H1 (cell line): ENCODE measurements around the gene KCTD12. TPM values are rescaled to one million over a fixed set of nuclear protein-coding genes. Genes with fewer than 3 reads are reported as not detected.

ENCODE experiments used
- CTCF ChIA-PET: fragments of 300-600 bp; sonication (Branson Sonifier 250); formaldehyde crosslinking; loops from one replicate; lab custom pipeline; 2021; ENCODE audit not compliant: partially characterized antibody; lab: Charles Lee
- POLR2A ChIA-PET: fragments of 300-600 bp; sonication (Branson Sonifier 250); formaldehyde crosslinking; loops from one replicate; lab custom pipeline; 2021; ENCODE audit warnings: inconsistent platforms; ENCODE audit not compliant: partially characterized antibody; lab: Charles Lee
- DNase-seq, 2 experiments: peaks; one replicate each; pipeline versions ENCODE4 v3.0.0 to v3.0.0-alpha.2; 2010 to 2022; ENCODE audit warnings: low spot score in 2 of 2, low read depth in 1 of 2, mixed read lengths in 1 of 2
- FAIRE-seq: peaks from 2 replicates; lab custom pipeline; 2011; peaks lifted over from hg19 to GRCh38; lab: Jason Lieb, UNC
- H2AFZ ChIP-seq: 2 replicates; pipeline ENCODE4 v1.8.1; 2012; ENCODE audit warnings: low read length, inconsistent platforms
- H2AK5ac ChIP-seq: 2 replicates; pipeline ENCODE4 v1.6.1; 2013; ENCODE audit warnings: low read depth, low read length
- H2BK120ac ChIP-seq: replicated peaks from 2 replicates; pipeline ENCODE3; 2013; ENCODE audit warnings: low read depth, low read length, inconsistent platforms
- H2BK12ac ChIP-seq: 2 replicates; pipeline ENCODE4 v1.6.1; 2013; ENCODE audit warnings: low read depth, low read length
- H2BK15ac ChIP-seq: 2 replicates; pipeline ENCODE4 v1.6.1; 2013; ENCODE audit warnings: low read length
- H2BK20ac ChIP-seq: 2 replicates; pipeline ENCODE4 v1.6.1; 2013; ENCODE audit warnings: low read length
- H2BK5ac ChIP-seq: 2 replicates; pipeline ENCODE4 v1.6.1; 2013; ENCODE audit warnings: low read depth, low read length
- H3K14ac ChIP-seq: 2 replicates; pipeline ENCODE4 v1.6.1; 2013; ENCODE audit warnings: inconsistent platforms; ENCODE audit not compliant: insufficient read length
- H3K18ac ChIP-seq: 2 replicates; pipeline ENCODE4 v1.6.1; 2013; ENCODE audit warnings: low read length; ENCODE audit errors: extremely low read depth
- H3K23ac ChIP-seq: 2 replicates; pipeline ENCODE4 v1.6.1; 2013; ENCODE audit warnings: inconsistent platforms; ENCODE audit not compliant: insufficient read length
- H3K23me2 ChIP-seq: 2 replicates; pipeline ENCODE4 v1.6.1; 2013; ENCODE audit warnings: low read depth, low read length
- H3K27ac ChIP-seq: 2 replicates; pipeline ENCODE4 v1.6.1; 2011; ENCODE audit warnings: low read depth, low read length, inconsistent platforms
- H3K27me3 ChIP-seq, 4 experiments: replicated peaks in 1 of 4; 1 replicate in 1 of 4; 2 replicates in 3 of 4; pipeline versions ENCODE4 v1.6.1 to v1.8.1; 2011 to 2013; ENCODE audit warnings: low read length in 3 of 4, mild to moderate bottlenecking in 3 of 4, inconsistent platforms in 2 of 4, mixed read lengths in 2 of 4, moderate library complexity in 1 of 4; ENCODE audit not compliant: control insufficient read depth in 3 of 4, insufficient read depth in 3 of 4; ENCODE audit errors: extremely low read depth in 1 of 4
- H3K36me3 ChIP-seq, 4 experiments: 2 replicates each; pipeline versions ENCODE4 v1.6.1 to v1.8.1; 2011 to 2013; ENCODE audit warnings: mild to moderate bottlenecking in 4 of 4, low read length in 3 of 4, moderate library complexity in 2 of 4, control low read depth in 1 of 4, inconsistent platforms in 1 of 4; ENCODE audit not compliant: insufficient read depth in 4 of 4, control insufficient read depth in 2 of 4
- H3K4ac ChIP-seq: replicated peaks from 2 replicates; pipeline ENCODE3; 2013; ENCODE audit warnings: low read length, low read depth, mixed read lengths, inconsistent platforms; ENCODE audit not compliant: insufficient read length
- H3K4me1 ChIP-seq, 4 experiments: replicated peaks in 1 of 4; 1 replicate in 1 of 4; 2 replicates in 3 of 4; pipeline versions ENCODE4 v1.6.1 to v1.8.1; 2011 to 2013; ENCODE audit warnings: low read length in 3 of 4, inconsistent platforms in 2 of 4, mixed read lengths in 1 of 4; ENCODE audit not compliant: insufficient read depth in 4 of 4, control insufficient read depth in 3 of 4
- H3K4me2 ChIP-seq, 2 experiments: 2 replicates each; pipeline versions ENCODE4 v1.6.1 to v1.8.1; 2011 to 2013; ENCODE audit warnings: low read depth in 2 of 2, low read length in 2 of 2, control low read depth in 1 of 2, inconsistent platforms in 1 of 2, mild to moderate bottlenecking in 1 of 2; ENCODE audit not compliant: insufficient read depth in 1 of 2
- H3K4me3 ChIP-seq, 4 experiments: fragments of 200-600, 300-600 bp in 1 of 4; sonication (generic), shearing (Covaris generic), sonication (Bioruptor Twin) in 1 of 4; 2 replicates each; pipeline versions ENCODE4 v1.5.1 to v1.8.1; 2011 to 2016; ENCODE audit warnings: low read length in 4 of 4, low read depth in 3 of 4, control low read depth in 2 of 4, inconsistent platforms in 2 of 4, mild to moderate bottlenecking in 2 of 4, mixed read lengths in 1 of 4, moderate library complexity in 1 of 4; ENCODE audit not compliant: insufficient read depth in 2 of 4; ENCODE audit errors: extremely low read depth in 1 of 4
- H3K56ac ChIP-seq: replicated peaks from 2 replicates; pipeline ENCODE3; 2013; ENCODE audit warnings: low read depth, mild to moderate bottlenecking, mixed read lengths, low read length, inconsistent platforms; ENCODE audit not compliant: insufficient read length
- H3K79me1 ChIP-seq: 2 replicates; pipeline ENCODE4 v1.6.1; 2013; ENCODE audit warnings: low read depth, low read length, control low read depth
- H3K79me2 ChIP-seq, 2 experiments: 2 replicates each; pipeline versions ENCODE4 v1.6.1 to v1.8.1; 2012 to 2013; ENCODE audit warnings: low read length in 2 of 2, mild to moderate bottlenecking in 2 of 2, inconsistent platforms in 1 of 2; ENCODE audit not compliant: insufficient read depth in 2 of 2, control insufficient read depth in 1 of 2
- H3K9ac ChIP-seq, 4 experiments: replicated peaks in 1 of 4; 1 replicate in 1 of 4; 2 replicates in 3 of 4; pipeline versions ENCODE4 v1.6.1 to v1.8.1; 2011 to 2013; ENCODE audit warnings: low read depth in 3 of 4, low read length in 3 of 4, control low read depth in 2 of 4, mild to moderate bottlenecking in 2 of 4, moderate library complexity in 2 of 4, inconsistent platforms in 1 of 4; ENCODE audit errors: extremely low read depth in 1 of 4
- H3K9me3 ChIP-seq, 2 experiments: 2 replicates each; pipeline versions ENCODE4 v1.6.1 to v1.8.1; 2012 to 2013; ENCODE audit warnings: mild to moderate bottlenecking in 2 of 2, moderate library complexity in 2 of 2, control low read depth in 1 of 2, inconsistent platforms in 1 of 2, low read depth in 1 of 2, low read length in 1 of 2, mixed read lengths in 1 of 2; ENCODE audit not compliant: insufficient read depth in 2 of 2
- H4K20me1 ChIP-seq, 2 experiments: replicated peaks in 1 of 2; 2 replicates each; pipeline versions ENCODE3 to v1.8.1; 2011 to 2013; ENCODE audit warnings: inconsistent platforms in 2 of 2, low read length in 2 of 2, mild to moderate bottlenecking in 1 of 2; ENCODE audit not compliant: insufficient read depth in 2 of 2, control insufficient read depth in 1 of 2
- H4K5ac ChIP-seq: 2 replicates; pipeline ENCODE4 v1.6.1; 2013; ENCODE audit warnings: low read length, low read depth, mixed read lengths, inconsistent platforms; ENCODE audit not compliant: insufficient read length
- H4K8ac ChIP-seq: 2 replicates; pipeline ENCODE4 v1.8.0; 2013; ENCODE audit warnings: mild to moderate bottlenecking, moderate library complexity, low read length, inconsistent platforms; ENCODE audit not compliant: insufficient read depth; ENCODE audit errors: extremely low read depth
- H4K91ac ChIP-seq: replicated peaks from 2 replicates; pipeline ENCODE3; 2013; ENCODE audit warnings: low read length, mixed read lengths, inconsistent platforms; ENCODE audit not compliant: insufficient read length
- RXRA ChIP-seq: IDR thresholded peaks from 2 replicates; pipeline ENCODE4 v1.6.1; 2011; ENCODE audit warnings: low read depth, mild to moderate bottlenecking, low read length, moderate library complexity; ENCODE audit not compliant: insufficient read depth
- TBP ChIP-seq: IDR thresholded peaks from 2 replicates; pipeline ENCODE4 v1.6.1; 2011; ENCODE audit warnings: low read depth, low read length, improper control_type of control experiment
- TEAD4 ChIP-seq: IDR thresholded peaks from 2 replicates; pipeline ENCODE4 v1.6.1; 2012; ENCODE audit warnings: low read depth, low read length, inconsistent platforms, mixed read lengths
- WGBS, 2 experiments: shearing (Covaris generic) in 1 of 2; methylation state at CpG; one replicate each; pipeline versions ENCODE4 v1.1.6 to v1.1.7; 2013 to 2015; ENCODE audit warnings: low lambda C conversion rate in 2 of 2, mixed read lengths in 2 of 2, inconsistent platforms in 1 of 2, low coverage in 1 of 2, missing lambda C conversion rate in 1 of 2; ENCODE audit not compliant: insufficient replicate concordance in 2 of 2, insufficient coverage in 1 of 2, insufficient read length in 1 of 2; ENCODE audit errors: extremely low coverage in 1 of 2, missing lambda C conversion rate in 1 of 2; 5-methylcytosine and 5-hydroxymethylcytosine counted together
- polyA plus RNA-seq, 7 experiments: library from polyadenylated mRNA; depleted of rRNA in 3 of 7; stranded (reverse) in 5 of 7; unstranded in 2 of 7; fragments of >200 nt in 5 of 7; fragments of 200-250 nt in 2 of 7; gene quantifications; 1 replicate in 5 of 7; 2 replicates in 1 of 7; 4 replicates in 1 of 7; pipeline versions ENCODE4 v1.2.1 to v1.2.3, GENCODE V29; 2011 to 2013; ENCODE audit warnings: missing spikeins in 2 of 7, mixed read lengths in 2 of 7
- total RNA-seq: library from RNA; stranded (reverse); fragmentation: NEBNext Ultra II Directional; extraction: Animal tissue kit (Norgen Biotek cat#: 25700); gene quantifications from 2 replicates; pipeline ENCODE4 v1.2.1, GENCODE V29; 2021

Gene KCTD12
- total and polyA plus RNA-seq, 2 of the 8 experiments (the other 6 are each of a cell fraction or from before 2014, with no cell fraction given), result 2.5 to 9.6 TPM

- CTCF ChIA-PET, result interaction anchor here (1.0 kb wide), 1 partner anchor 22 kb away, joined by 3 read pairs; no protein-coding TSS in a partner anchor
- H4K5ac ChIP-seq, result no peak overlapping the region
- no peaks in the 10 kb centered on the region; a peak in 1 of 7 replicates for H3K27me3 ChIP-seq
- H3K79me2 ChIP-seq, result no peaks in the 10 kb centered on the region
- no peak overlapping the region for H3K23ac ChIP-seq
- 85% methylated on average over 3 of the region's 3 CpGs; no CpG with 5 or more reads in 1 of the 2 experiments for WGBS, 2 experiments
- H2AFZ ChIP-seq, result no peak overlapping the region
- no peak overlapping the region for H3K4me2 ChIP-seq
- H2BK5ac ChIP-seq, result no peak overlapping the region
- TF ChIP-seq TBP (no peak), RXRA (no peak), TEAD4 (no peak)
- H2BK12ac ChIP-seq, result no peak overlapping the region
- no peak overlapping the region for H3K56ac ChIP-seq
- H3K4me3 ChIP-seq, result no peak overlapping the region
- H4K91ac ChIP-seq, result no peak overlapping the region
- H2BK15ac ChIP-seq, result no peak overlapping the region
- no peak overlapping the region for H3K9ac ChIP-seq
- H2BK20ac ChIP-seq, result no peak overlapping the region
- POLR2A ChIA-PET, result no interaction called here
- H3K4me1 ChIP-seq, result no peaks in the 10 kb centered on the region
- H2BK120ac ChIP-seq, result no peak overlapping the region
- no peak overlapping the region for H3K14ac ChIP-seq
- no peak overlapping the region for H4K8ac ChIP-seq
- FAIRE-seq (no peak), DNase-seq (no peak)
- no peaks in the 10 kb centered on the region for H3K23me2 ChIP-seq
- no peaks in the 10 kb centered on the region for H3K9me3 ChIP-seq
- H2AK5ac ChIP-seq, result no peak overlapping the region
- H3K79me1 ChIP-seq, result no peaks in the 10 kb centered on the region
- H3K4ac ChIP-seq, result no peak overlapping the region
- no peaks in the 10 kb centered on the region for H4K20me1 ChIP-seq
- no peak overlapping the region for H3K27ac ChIP-seq
- H3K36me3 ChIP-seq, result no peaks in the 10 kb centered on the region
- H3K18ac ChIP-seq, result no peak overlapping the region
Measured at GRCh38 chr13:76861859-76862258, 24.3 kb downstream of the KCTD12 start.
